Measurements from ENCODE around the gene IGHMBP2. TPM values are rescaled to one million over a fixed set of nuclear protein-coding genes. Genes with fewer than 3 reads are reported as not detected.
A peak's percentile ranks its signal among the peaks of the same experiment; 100 is the strongest.

Gene IGHMBP2
- total RNA-seq, 1 experiment from 2014 or later: 27.8 TPM

DNA sequence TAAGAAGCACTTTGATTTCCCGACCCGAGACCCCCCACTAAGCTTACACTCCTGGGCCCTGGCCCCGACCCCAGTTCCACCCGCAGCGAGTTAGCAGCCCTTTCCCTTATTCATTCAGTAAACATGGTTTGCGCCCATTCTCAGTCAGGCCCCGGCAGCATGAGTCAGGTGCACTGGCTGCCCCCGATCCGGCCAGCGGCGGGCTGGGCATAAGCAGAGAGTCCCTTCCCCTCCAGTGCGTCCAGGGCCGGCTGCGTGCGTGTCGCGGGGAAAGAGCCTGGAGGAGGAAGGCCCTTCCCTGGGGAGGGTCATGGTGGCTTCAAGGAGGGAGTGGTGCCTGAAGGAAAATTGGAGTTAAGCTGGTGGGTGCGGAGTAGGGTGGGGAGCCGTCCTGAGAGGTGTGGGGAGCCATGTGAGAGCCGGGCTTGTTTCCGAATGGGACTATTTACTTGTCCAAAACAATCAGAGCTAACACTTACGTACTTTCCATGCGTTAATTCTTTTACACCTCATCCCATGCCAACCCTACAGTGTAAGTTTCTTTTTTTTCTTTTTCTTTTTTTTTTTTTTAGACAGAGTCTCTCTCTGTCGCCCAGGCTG is 657 bp downstream of the IGHMBP2 start:
- H3K4me3 ChIP-seq (ENCODE audit: low read depth in 2 of 2, low read length in 2 of 2): peak overlapping the region; percentile 93 to 100
- ChIA-PET POLR2A (interaction anchor here (0.6 kb wide), 3 partner anchors 95 to 894 kb away, joined by 3 to 6 read pairs (median 4); no protein-coding TSS in a partner anchor), CTCF (interaction anchor here (1.4 kb wide), 1 partner anchor 140 kb away, joined by 3 read pairs; no protein-coding TSS in a partner anchor)
- intact Hi-C loops (cut with micrococcal nuclease; ENCODE audit: unreplicated experiment): loop anchor here (5.0 kb wide), 1 partner anchor 138 kb away; no protein-coding TSS in a partner anchor
- peak overlapping the region; percentile 95 for H3K27ac ChIP-seq (ENCODE audit: low read length)
- in situ Hi-C loops (cut with HindIII; ENCODE audit: low pct_unique_long_range_greater_than_20kb, low sequenced_read_pairs): no loop called here
- H3K36me3 ChIP-seq (ENCODE audit: control insufficient read depth, insufficient read depth, low read length): peaks cover 7% of the 10 kb centered on the region; the same call in 1 of the 2 replicates
- BruUV-seq (replicated peaks): no TSS peak
- no peak for DNase-seq (ENCODE audit: low read depth, low spot score)
- no peaks in the 10 kb centered on the region for H3K27me3 ChIP-seq (ENCODE audit: control insufficient read depth, insufficient read depth, low read length)
- TF ChIP-seq, protein P1, sequence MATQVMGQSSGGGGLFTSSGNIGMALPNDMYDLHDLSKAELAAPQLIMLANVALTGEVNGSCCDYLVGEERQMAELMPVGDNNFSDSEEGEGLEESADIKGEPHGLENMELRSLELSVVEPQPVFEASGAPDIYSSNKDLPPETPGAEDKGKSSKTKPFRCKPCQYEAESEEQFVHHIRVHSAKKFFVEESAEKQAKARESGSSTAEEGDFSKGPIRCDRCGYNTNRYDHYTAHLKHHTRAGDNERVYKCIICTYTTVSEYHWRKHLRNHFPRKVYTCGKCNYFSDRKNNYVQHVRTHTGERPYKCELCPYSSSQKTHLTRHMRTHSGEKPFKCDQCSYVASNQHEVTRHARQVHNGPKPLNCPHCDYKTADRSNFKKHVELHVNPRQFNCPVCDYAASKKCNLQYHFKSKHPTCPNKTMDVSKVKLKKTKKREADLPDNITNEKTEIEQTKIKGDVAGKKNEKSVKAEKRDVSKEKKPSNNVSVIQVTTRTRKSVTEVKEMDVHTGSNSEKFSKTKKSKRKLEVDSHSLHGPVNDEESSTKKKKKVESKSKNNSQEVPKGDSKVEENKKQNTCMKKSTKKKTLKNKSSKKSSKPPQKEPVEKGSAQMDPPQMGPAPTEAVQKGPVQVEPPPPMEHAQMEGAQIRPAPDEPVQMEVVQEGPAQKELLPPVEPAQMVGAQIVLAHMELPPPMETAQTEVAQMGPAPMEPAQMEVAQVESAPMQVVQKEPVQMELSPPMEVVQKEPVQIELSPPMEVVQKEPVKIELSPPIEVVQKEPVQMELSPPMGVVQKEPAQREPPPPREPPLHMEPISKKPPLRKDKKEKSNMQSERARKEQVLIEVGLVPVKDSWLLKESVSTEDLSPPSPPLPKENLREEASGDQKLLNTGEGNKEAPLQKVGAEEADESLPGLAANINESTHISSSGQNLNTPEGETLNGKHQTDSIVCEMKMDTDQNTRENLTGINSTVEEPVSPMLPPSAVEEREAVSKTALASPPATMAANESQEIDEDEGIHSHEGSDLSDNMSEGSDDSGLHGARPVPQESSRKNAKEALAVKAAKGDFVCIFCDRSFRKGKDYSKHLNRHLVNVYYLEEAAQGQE (IDR thresholded peaks at IDR 0.05; ENCODE audit: insufficient read depth in 1 of 2, low read depth in 2 of 2, low read length in 1 of 2): no peak
- TF ChIP-seq, protein P2, sequence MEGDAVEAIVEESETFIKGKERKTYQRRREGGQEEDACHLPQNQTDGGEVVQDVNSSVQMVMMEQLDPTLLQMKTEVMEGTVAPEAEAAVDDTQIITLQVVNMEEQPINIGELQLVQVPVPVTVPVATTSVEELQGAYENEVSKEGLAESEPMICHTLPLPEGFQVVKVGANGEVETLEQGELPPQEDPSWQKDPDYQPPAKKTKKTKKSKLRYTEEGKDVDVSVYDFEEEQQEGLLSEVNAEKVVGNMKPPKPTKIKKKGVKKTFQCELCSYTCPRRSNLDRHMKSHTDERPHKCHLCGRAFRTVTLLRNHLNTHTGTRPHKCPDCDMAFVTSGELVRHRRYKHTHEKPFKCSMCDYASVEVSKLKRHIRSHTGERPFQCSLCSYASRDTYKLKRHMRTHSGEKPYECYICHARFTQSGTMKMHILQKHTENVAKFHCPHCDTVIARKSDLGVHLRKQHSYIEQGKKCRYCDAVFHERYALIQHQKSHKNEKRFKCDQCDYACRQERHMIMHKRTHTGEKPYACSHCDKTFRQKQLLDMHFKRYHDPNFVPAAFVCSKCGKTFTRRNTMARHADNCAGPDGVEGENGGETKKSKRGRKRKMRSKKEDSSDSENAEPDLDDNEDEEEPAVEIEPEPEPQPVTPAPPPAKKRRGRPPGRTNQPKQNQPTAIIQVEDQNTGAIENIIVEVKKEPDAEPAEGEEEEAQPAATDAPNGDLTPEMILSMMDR (IDR thresholded peaks at IDR 0.05): no peak
- TF ChIP-seq SIN3A (IDR thresholded peaks at IDR 0.05; ENCODE audit: borderline replicate concordance, insufficient read depth, low read depth, low read length): no peak
- no peak for TF ChIP-seq POLR2AphosphoS5 (IDR thresholded peaks at IDR 0.05; ENCODE audit: low read depth, low read length)
- TF ChIP-seq TCF7L2 (IDR thresholded peaks at IDR 0.05; ENCODE audit: low read depth, low read length): no peak
- peak; percentile 62 for ATAC-seq
- H3K4me1 ChIP-seq (ENCODE audit: control insufficient read depth, insufficient read depth, low read length): 0 out of 2 replicates have a peak, but pooled peaks cover 7% of the 10 kb centered on the region
- no peaks in the 10 kb centered on the region for H3K9me3 ChIP-seq (ENCODE audit: control insufficient read depth, insufficient read depth, low read depth, low read length)

DNA sequence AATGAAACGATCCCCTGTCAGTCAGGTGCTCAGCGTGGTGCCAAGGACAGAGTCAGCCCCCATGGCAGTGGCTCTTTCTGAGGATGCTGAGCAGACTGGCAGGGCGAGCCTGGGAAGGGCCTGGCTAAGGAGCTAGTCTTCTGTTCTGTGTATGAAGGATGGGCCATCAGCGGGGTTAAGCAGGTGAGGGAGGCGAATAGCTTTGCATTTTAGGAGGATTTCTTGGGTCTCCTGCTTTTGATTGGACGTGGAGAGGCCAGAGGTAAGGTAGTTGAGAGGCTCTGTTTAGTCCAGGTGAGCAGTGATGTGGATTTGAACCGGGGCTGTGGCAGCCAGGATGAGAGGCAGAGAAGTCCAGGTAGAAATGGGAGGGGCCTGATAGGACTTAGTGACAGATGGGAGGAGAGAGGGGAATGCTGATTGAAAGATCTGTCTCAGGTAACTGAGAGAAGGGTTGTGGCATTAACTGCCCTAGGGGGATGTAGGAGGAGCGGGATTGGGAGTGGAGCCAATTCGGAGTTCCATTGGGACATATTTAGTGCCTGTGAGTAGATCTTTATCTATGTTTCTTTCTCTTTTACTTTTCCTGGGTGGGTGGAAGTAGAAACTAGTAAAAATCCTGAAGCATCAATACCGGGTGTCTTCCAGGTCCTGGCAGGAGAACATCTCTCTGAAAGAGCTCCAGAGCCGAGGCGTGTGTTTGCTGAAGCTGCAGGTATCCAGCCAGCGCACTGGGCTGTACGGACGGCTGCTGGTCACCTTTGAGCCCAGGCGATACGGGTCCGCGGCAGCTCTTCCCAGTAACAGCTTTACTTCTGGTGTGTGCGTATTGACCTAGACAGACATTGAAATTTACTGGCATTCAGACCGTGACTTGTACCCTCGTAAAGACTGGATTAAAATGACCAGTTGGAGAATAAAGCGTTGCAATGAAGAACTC is 2.0 kb downstream of the IGHMBP2 start:
- Histone ChIP-seq H3K4me1 (ENCODE audit: control insufficient read depth, insufficient read depth, low read length) (0 out of 2 replicates have a peak, but pooled peaks cover 7% of the 10 kb centered on the region), H3K27ac (ENCODE audit: low read length) (peak overlapping the region; percentile 95; the same call in 1 of the 2 replicates), H3K36me3 (ENCODE audit: control insufficient read depth, insufficient read depth, low read length) (peaks cover 3% of the 10 kb centered on the region; the same call in 1 of the 2 replicates), H3K4me3 (ENCODE audit: low read depth in 2 of 2, low read length in 2 of 2) (peak overlapping the region; percentile 93 to 100), H3K27me3 (ENCODE audit: control insufficient read depth, insufficient read depth, low read length) (no peaks in the 10 kb centered on the region), H3K9me3 (ENCODE audit: control insufficient read depth, insufficient read depth, low read depth, low read length) (no peaks in the 10 kb centered on the region)
- ChIA-PET CTCF (interaction anchor here (1.4 kb wide), 1 partner anchor 138 kb away, joined by 3 read pairs; no protein-coding TSS in a partner anchor), POLR2A (no interaction called here)
- BruUV-seq (replicated peaks): TSS peak; percentile 84
- intact Hi-C loops (cut with micrococcal nuclease; ENCODE audit: unreplicated experiment) (no loop called here), in situ Hi-C loops (cut with HindIII; ENCODE audit: low pct_unique_long_range_greater_than_20kb, low sequenced_read_pairs) (no loop called here)
- TF ChIP-seq POLR2AphosphoS5 (IDR thresholded peaks at IDR 0.05; ENCODE audit: low read depth, low read length) (no peak), SIN3A (IDR thresholded peaks at IDR 0.05; ENCODE audit: borderline replicate concordance, insufficient read depth, low read depth, low read length) (no peak), TCF7L2 (IDR thresholded peaks at IDR 0.05; ENCODE audit: low read depth, low read length) (no peak)
- TF ChIP-seq, protein P2 (IDR thresholded peaks at IDR 0.05): no peak
- TF ChIP-seq, protein P1 (IDR thresholded peaks at IDR 0.05; ENCODE audit: insufficient read depth in 1 of 2, low read depth in 2 of 2, low read length in 1 of 2): no peak
- DNase-seq (ENCODE audit: low read depth, low spot score) (no peak), ATAC-seq (no peak)

All from Panc1 (cell line).